ENCODE results near the gene PLAGL2. TPM values are rescaled to one million over a fixed set of nuclear protein-coding genes. Genes with fewer than 3 reads are reported as not detected.

Gene PLAGL2
- total RNA-seq, 1 experiment from 2014 or later: 44.4 TPM

- H3K4me1 ChIP-seq (ENCODE audit: insufficient read depth, low read length): no peaks in the 10 kb centered on the region; the same call in 1 of the 2 replicates
- no peak overlapping the region for H4K8ac ChIP-seq (replicated peaks; ENCODE audit: insufficient read length, low read depth, low read length)
- no peak overlapping the region for H3K4me2 ChIP-seq (ENCODE audit: insufficient read depth, insufficient read length, low read length)
- no peak overlapping the region for H2BK12ac ChIP-seq (ENCODE audit: insufficient read length, low read depth, low read length)
- H2BK20ac ChIP-seq (ENCODE audit: low read depth, low read length, poor library complexity, severe bottlenecking): no peak overlapping the region
- no CpG with 5 or more reads among the region's 2 CpGs for WGBS (ENCODE audit: extremely low coverage, insufficient read length, low lambda C conversion rate)
- no peaks in the 10 kb centered on the region for H3K27me3 ChIP-seq (ENCODE audit: insufficient read depth, low read length)
- no peak overlapping the region for H2AK5ac ChIP-seq (ENCODE audit: insufficient read length, low read length)
- H3T11ph ChIP-seq (ENCODE audit: low read length): no peak overlapping the region
- H4K91ac ChIP-seq (ENCODE audit: insufficient read length, low read depth, low read length): no peak overlapping the region
- no peak overlapping the region for H2BK15ac ChIP-seq (ENCODE audit: low read depth, low read length)
- TF ChIP-seq CTCF (conservative IDR thresholded peaks at IDR 0.05): no peak
- H4K20me1 ChIP-seq (ENCODE audit: control insufficient read depth, insufficient read depth, insufficient read length): no peaks in the 10 kb centered on the region
- Mint-ChIP-seq H3K36me3 (ENCODE audit: insufficient read depth in 1 of 3, low read depth in 3 of 3) (peaks cover 18 to 36% (median 29%) of the 10 kb centered on the region in 3 experiments; a peak in 6 of 7 replicates), H3K27me3 (ENCODE audit: low read depth) (no peaks in the 10 kb centered on the region), H3K9me3 (no peaks in the 10 kb centered on the region; a peak in 1 of 5 replicates), H3K4me1 (peaks cover 8 to 9% of the 10 kb centered on the region in 2 experiments), H3K27ac (peak overlapping the region; percentile 2 to 72 (median 23); a peak in 5 of 7 replicates), H3K4me3 (peak overlapping the region in 1 of 2 experiments; percentile 16; a peak in 1 of 5 replicates)
- no peaks in the 10 kb centered on the region for H3K79me2 ChIP-seq (ENCODE audit: insufficient read depth, low read length)
- H3K79me1 ChIP-seq (ENCODE audit: insufficient read depth, low read depth, low read length, poor library complexity, severe bottlenecking): no peaks in the 10 kb centered on the region
- no peak overlapping the region for H4K5ac ChIP-seq (ENCODE audit: insufficient read length, low read depth, low read length)
- H3K14ac ChIP-seq (ENCODE audit: insufficient read depth, low read length): no peak overlapping the region; the same call in 1 of the 2 replicates
- H3K23ac ChIP-seq (ENCODE audit: insufficient read length, low read depth, low read length): no peak overlapping the region
- no peak overlapping the region for H3K27ac ChIP-seq (ENCODE audit: insufficient read length, low read depth, low read length)
- no peaks in the 10 kb centered on the region for H3K9me3 ChIP-seq (ENCODE audit: control insufficient read depth, low read depth, low read length)
- no peak overlapping the region for H3K56ac ChIP-seq (ENCODE audit: insufficient read length, low read depth, low read length)
- peak; percentile 70 for DNase-seq
- no peak overlapping the region for H2AFZ ChIP-seq (ENCODE audit: low read length)
- H3K9ac ChIP-seq (ENCODE audit: extremely low read depth, insufficient read length, low read length): no peak overlapping the region
- no peak overlapping the region for H3K18ac ChIP-seq (ENCODE audit: insufficient read length, low read depth, low read length)
- no peaks in the 10 kb centered on the region for H3K23me2 ChIP-seq (ENCODE audit: insufficient read length, low read depth, low read length, poor library complexity, severe bottlenecking)
- H2BK5ac ChIP-seq (ENCODE audit: insufficient read length, low read length): no peak overlapping the region
- no peak overlapping the region for H3K4ac ChIP-seq (ENCODE audit: low read depth, low read length)
- H2BK120ac ChIP-seq (ENCODE audit: low read depth, low read length, poor library complexity, severe bottlenecking): no peak overlapping the region
These were observed 39.2 kb downstream of the PLAGL2 start for GRCh38 chr20:32168184-32168910.

Measured in H9 (cell line).